Activated T-cell treated with anti-CD3 and anti-CD28 coated beads, Interleukin-2, amount 50 U/mL, for 4 hours (primary cell): ENCODE results near the gene CTNNBL1. TPM values are rescaled to one million over a fixed set of nuclear protein-coding genes. Genes with fewer than 3 reads are reported as not detected.
"Not testable (repeated sequence)": the region's sequence is repeated elsewhere in the genome, so short reads cannot be mapped to it uniquely, and the experiment has no call there.

Experiments used
- ATAC-seq, 2 donors: fragments of 200-7000 bp; cut with Tn5 transposase; one replicate each; pipeline ENCODE4 v1.10.0; 2021
- DNase-seq: peaks from one replicate; pipeline ENCODE4 v3.0.0-alpha.2; 2020
- H3K27me3 Mint-ChIP-seq: one replicate; pipeline ENCODE4 v1.8.0; 2021; ENCODE audit warnings: low read depth, mixed read lengths
- H3K36me3 Mint-ChIP-seq: one replicate; pipeline ENCODE4 v1.8.0; 2022; ENCODE audit warnings: mixed read lengths; ENCODE audit not compliant: insufficient read depth
- H3K4me1 Mint-ChIP-seq: one replicate; pipeline ENCODE4 v1.8.0; 2021; ENCODE audit warnings: low read depth, mixed read lengths
- H3K4me3 Mint-ChIP-seq: one replicate; pipeline ENCODE4 v1.8.0; 2021; ENCODE audit warnings: mild to moderate bottlenecking, moderate library complexity, mixed read lengths
- H3K9me3 Mint-ChIP-seq: one replicate; pipeline ENCODE4 v1.8.0; 2021; ENCODE audit warnings: mixed read lengths
- total RNA-seq, 3 donors: library from RNA; stranded (reverse); gene quantifications; one replicate each; pipeline ENCODE4 v1.2.1, GENCODE V29; 2021

Gene CTNNBL1
- 100 to 1,000 TPM; 107 to 115 (median 110) TPM for total RNA-seq

DNA sequence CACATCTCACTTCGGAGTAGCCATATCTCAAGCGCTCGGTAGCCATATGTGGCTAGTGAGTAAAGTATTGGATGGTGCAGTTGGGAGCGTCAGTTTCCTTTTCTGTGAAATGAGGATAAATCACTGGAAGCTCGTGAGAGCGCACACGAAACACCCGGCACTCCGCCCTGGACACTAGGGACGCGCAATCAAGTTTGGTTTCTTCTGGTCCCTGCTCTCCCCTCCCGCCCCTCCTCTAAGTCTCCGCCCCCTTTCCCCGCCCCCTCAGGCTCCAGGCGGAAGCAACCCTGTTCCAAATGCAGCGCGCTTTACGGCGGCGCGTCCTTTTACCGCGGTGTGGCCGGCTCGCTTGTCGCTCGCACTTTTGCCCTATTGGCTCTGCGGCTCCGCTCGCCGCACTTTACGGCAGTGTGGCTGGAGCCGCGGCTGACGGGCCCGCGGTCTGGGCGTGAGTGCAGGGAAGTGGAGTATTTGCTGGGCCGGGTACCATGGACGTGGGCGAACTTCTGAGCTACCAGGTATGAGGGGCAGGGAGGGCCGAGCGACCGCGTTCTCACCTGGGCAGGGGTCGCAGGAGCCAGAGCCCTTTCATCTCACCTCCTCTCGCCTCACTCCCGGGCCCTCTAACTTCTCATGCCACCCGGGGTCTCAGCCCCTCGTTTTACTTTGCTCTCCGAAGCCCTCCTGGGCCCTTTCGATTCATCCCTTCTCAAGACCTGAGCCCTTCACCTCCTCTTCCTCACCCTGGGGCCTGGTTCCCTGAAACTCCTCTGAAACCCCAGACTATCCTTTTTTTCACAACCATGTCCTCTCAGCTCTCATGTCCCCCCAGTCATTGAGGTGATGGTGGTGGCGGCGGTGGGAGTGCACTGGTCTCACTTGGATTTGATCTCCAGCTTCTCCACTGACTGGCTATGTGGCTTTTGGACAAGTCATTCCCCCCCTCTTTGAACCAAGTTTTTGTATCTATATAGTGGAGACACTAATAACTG lies at the start of gene CTNNBL1:
TSS of gene CTNNBL1 (plus strand) at position 396 of the 992 bp plus-strand sequence. CDS start at position 489, 93 bp downstream.
- no peaks in the 10 kb centered on the region for H3K9me3 Mint-ChIP-seq
- peaks cover 5% of the 10 kb centered on the region for H3K36me3 Mint-ChIP-seq
- H3K4me1 Mint-ChIP-seq = peaks cover 30% of the 10 kb centered on the region
- DNase-seq (peak; percentile 93), ATAC-seq (peak; percentile 96 to 98)
- peaks cover 26% of the 10 kb centered on the region for H3K27me3 Mint-ChIP-seq
- peak within 1 kb of the TSS; percentile 98 for H3K4me3 Mint-ChIP-seq

DNA sequence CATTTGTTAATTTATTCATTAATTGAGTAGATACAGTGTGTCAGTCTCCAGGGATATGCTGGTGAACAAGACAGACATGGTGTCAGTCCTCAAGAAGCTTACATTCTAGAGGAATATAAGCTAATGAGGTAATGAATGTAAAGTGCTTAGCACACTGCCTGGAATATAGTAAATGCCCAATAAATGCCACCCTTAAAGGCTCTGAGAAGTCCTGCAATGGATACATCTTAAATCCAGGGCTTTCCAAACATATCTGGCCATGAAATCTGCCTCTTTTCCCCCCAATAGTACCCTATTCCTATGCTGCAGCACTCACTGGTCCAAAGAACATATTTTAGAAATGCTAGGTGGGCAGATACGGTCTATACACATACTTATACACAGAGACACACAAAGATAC lies 49.2 kb upstream of the CTNNBL1 start:
- Mint-ChIP-seq H3K27me3 (peaks cover 59% of the 10 kb centered on the region), H3K4me1 (no peaks in the 10 kb centered on the region), H3K4me3 (no peak overlapping the region), H3K9me3 (no peaks in the 10 kb centered on the region), H3K36me3 (no peaks in the 10 kb centered on the region)
- no peak for DNase-seq
- no peak for ATAC-seq

DNA sequence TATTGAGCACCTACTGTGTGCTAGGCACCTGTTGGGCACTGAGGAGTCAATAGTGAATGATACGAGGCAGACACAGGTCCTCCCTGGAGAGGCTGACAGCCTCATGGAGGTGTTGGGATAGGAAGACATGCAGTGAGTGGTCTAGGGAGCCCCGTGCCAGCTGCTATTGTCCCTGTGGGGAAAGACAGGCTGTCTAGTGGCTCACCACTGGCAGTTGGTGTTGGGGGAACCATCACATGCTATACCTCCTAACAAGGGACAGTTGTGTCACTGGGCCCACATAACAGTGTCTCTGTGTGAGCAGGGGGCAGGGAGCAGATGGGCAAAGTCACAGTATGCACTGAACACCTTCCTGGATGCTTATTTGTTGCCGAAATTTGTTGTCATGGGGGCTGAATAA lies 45.9 kb upstream of the CTNNBL1 start:
- Mint-ChIP-seq H3K27me3 (peaks cover 41% of the 10 kb centered on the region), H3K4me1 (no peaks in the 10 kb centered on the region), H3K36me3 (no peaks in the 10 kb centered on the region), H3K4me3 (no peak overlapping the region), H3K9me3 (no peaks in the 10 kb centered on the region)
- DNase-seq (no peak), ATAC-seq (no peak)

DNA sequence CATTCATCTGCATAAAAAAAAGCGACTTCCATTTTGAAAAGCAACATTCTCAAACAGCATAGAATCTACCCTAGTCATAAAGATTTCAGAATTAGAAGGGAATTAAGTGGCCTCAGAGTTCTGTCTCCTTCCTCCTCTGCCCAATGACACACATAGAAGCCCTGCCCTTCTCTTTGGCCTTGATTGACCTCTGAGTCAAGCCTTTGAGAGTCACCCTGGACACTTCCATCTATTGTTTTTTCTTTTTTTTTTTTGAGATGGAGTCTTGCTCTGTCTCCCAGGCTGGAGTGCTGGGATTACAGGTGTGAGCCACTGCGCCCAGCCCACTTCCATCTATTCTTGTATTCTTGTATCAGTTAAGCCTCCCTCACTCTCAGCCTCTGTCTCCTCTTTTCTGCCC lies 44.8 kb upstream of the CTNNBL1 start:
- no peak for ATAC-seq
- H3K4me1 Mint-ChIP-seq = no peaks in the 10 kb centered on the region
- H3K4me3 Mint-ChIP-seq = no peak overlapping the region
- peaks cover 38% of the 10 kb centered on the region for H3K27me3 Mint-ChIP-seq
- H3K36me3 Mint-ChIP-seq = no peaks in the 10 kb centered on the region
- DNase-seq = no peak
- no peaks in the 10 kb centered on the region for H3K9me3 Mint-ChIP-seq

GRCh38 chr20:37649676-37650370 lies 44.0 kb upstream of the CTNNBL1 start:
- Mint-ChIP-seq H3K4me3 (no peak overlapping the region), H3K36me3 (no peaks in the 10 kb centered on the region), H3K27me3 (peaks cover 34% of the 10 kb centered on the region), H3K9me3 (no peaks in the 10 kb centered on the region), H3K4me1 (no peaks in the 10 kb centered on the region)
- no peak for DNase-seq
- ATAC-seq = no peak

DNA sequence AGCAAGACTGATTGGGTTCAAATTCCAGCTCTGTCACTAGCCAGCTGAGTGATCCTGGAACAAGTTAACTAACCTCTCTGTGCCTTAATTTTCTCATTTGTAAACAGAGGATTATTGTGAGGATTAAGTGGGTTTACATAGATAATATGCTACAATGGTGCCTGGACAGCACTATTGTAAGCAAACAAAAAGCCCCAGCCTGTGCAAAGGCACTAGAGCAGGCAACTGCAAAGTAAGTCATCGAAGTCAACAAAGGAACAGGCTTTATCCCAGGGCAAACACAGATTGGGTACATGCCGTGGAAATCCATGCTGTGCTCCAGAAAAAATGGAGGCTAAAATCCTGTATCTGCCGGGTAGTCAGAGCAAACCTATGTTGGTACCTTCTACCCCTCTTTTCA lies 43.2 kb upstream of the CTNNBL1 start:
- no peak for DNase-seq
- no peaks in the 10 kb centered on the region for H3K9me3 Mint-ChIP-seq
- no peak overlapping the region for H3K4me3 Mint-ChIP-seq
- peaks cover 30% of the 10 kb centered on the region for H3K27me3 Mint-ChIP-seq
- no peaks in the 10 kb centered on the region for H3K4me1 Mint-ChIP-seq
- ATAC-seq = no peak
- H3K36me3 Mint-ChIP-seq = no peaks in the 10 kb centered on the region

- Mint-ChIP-seq H3K4me3 (no peak overlapping the region), H3K36me3 (no peaks in the 10 kb centered on the region), H3K9me3 (no peaks in the 10 kb centered on the region), H3K27me3 (peaks cover 24% of the 10 kb centered on the region), H3K4me1 (no peaks in the 10 kb centered on the region)
- no peak for DNase-seq
- ATAC-seq = peak; percentile 65 to 83
Observed at GRCh38 chr20:37651932-37652331, 41.9 kb upstream of the CTNNBL1 start.

DNA sequence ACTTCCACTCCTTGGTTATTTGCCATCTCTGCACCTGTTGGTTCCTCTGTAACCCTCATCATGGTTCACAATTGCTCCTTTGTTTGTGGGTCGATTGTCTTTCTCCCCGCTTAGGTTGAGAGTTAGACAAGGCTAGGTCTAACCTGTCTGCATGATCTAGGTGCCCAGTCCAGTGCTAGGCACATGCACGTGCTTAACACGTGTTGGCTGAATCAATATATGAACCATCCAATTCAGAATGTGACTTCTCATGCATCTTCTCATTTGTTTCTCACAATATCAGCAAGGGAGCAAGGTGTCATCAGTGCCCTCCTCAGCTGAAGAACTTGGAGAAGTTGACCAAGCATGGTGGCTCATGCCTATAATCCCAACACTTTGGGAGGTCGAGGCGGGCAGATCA lies 36.9 kb upstream of the CTNNBL1 start:
- DNase-seq = no peak
- Mint-ChIP-seq H3K36me3 (no peaks in the 10 kb centered on the region), H3K9me3 (no peaks in the 10 kb centered on the region), H3K27me3 (peaks cover 17% of the 10 kb centered on the region), H3K4me3 (no peak overlapping the region), H3K4me1 (no peaks in the 10 kb centered on the region)
- ATAC-seq = no peak

- Mint-ChIP-seq H3K27me3 (peaks cover 15% of the 10 kb centered on the region), H3K36me3 (no peaks in the 10 kb centered on the region), H3K4me3 (no peak overlapping the region), H3K4me1 (no peaks in the 10 kb centered on the region), H3K9me3 (no peaks in the 10 kb centered on the region)
- ATAC-seq = no peak
- no peak for DNase-seq
Observed at GRCh38 chr20:37657924-37658804, 35.7 kb upstream of the CTNNBL1 start.

DNA sequence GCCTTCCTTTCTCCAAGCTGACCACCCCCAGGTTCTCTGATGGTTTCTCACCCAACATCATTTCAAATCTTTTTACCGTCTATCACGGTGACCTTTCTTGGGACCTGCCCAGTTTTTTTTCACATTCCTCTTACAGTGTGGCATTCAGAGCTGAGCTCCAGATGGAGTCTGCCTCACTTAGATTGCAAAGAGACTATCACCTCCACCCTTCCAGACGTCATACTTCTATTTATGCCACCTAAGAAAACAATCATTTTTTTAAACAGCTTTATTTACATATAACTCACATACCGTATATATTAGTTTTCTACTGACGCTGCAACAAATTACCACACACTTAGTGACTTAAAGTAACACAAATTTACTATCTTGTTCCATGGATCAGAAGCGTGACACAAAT lies 32.3 kb upstream of the CTNNBL1 start:
- H3K4me3 Mint-ChIP-seq = no peak overlapping the region
- H3K9me3 Mint-ChIP-seq = peaks cover 17% of the 10 kb centered on the region
- ATAC-seq = no peak
- H3K4me1 Mint-ChIP-seq = no peaks in the 10 kb centered on the region
- H3K36me3 Mint-ChIP-seq = no peaks in the 10 kb centered on the region
- H3K27me3 Mint-ChIP-seq = peaks cover 19% of the 10 kb centered on the region
- no peak for DNase-seq

GRCh38 chr20:37662308-37662707 lies 31.5 kb upstream of the CTNNBL1 start:
- ATAC-seq = no peak

GRCh38 chr20:37664595-37664994 lies 29.2 kb upstream of the CTNNBL1 start:
- not testable (repeated sequence) for H3K36me3 Mint-ChIP-seq, ATAC-seq, H3K4me3 Mint-ChIP-seq, DNase-seq, H3K4me1 Mint-ChIP-seq
- Mint-ChIP-seq H3K9me3 (peaks cover 21% of the 10 kb centered on the region), H3K27me3 (peaks cover 25% of the 10 kb centered on the region)

More at GRCh38 chr20:37662308-37662707, 31.5 kb upstream of the CTNNBL1 start:
- Mint-ChIP-seq H3K36me3 (no peaks in the 10 kb centered on the region), H3K4me3 (no peak overlapping the region), H3K27me3 (peaks cover 17% of the 10 kb centered on the region), H3K4me1 (no peaks in the 10 kb centered on the region), H3K9me3 (peaks cover 21% of the 10 kb centered on the region)
- no peak for DNase-seq

GRCh38 chr20:37668166-37668565 lies 25.7 kb upstream of the CTNNBL1 start:
- peaks cover 45% of the 10 kb centered on the region for H3K27me3 Mint-ChIP-seq
- H3K36me3 Mint-ChIP-seq = no peaks in the 10 kb centered on the region
- no peak overlapping the region for H3K4me3 Mint-ChIP-seq
- H3K4me1 Mint-ChIP-seq = no peaks in the 10 kb centered on the region
- H3K9me3 Mint-ChIP-seq = peaks cover 21% of the 10 kb centered on the region
- DNase-seq (no peak), ATAC-seq (no peak)
